ENCODE results near the gene R3HCC1L.
"Not testable (repeated sequence)": the region's sequence is repeated elsewhere in the genome, so short reads cannot be mapped to it uniquely, and the experiment has no call there.

R3HCC1L gene

GRCh38 chr10:98172495-98172894, 38.0 kb downstream of the R3HCC1L start:
- TF ChIP-seq CTCF (conservative IDR thresholded peaks at IDR 0.05; ENCODE audit: low read depth, low read length): no peak
- H3K4me3 ChIP-seq (ENCODE audit: low read length): no peak overlapping the region

GRCh38 chr10:98173260-98173659, 38.8 kb downstream of the R3HCC1L start:
- DNase-seq (ENCODE audit: low read depth): no peak
- no peak overlapping the region for H3K4me3 ChIP-seq (ENCODE audit: low read length)
- TF ChIP-seq CTCF (conservative IDR thresholded peaks at IDR 0.05; ENCODE audit: low read depth, low read length): no peak

More at GRCh38 chr10:98172495-98172894, 38.0 kb downstream of the R3HCC1L start:
- DNase-seq (ENCODE audit: low read depth): no peak

- H3K4me3 ChIP-seq (ENCODE audit: low read length); DNase-seq (ENCODE audit: low read depth): not testable (repeated sequence)
Measured at GRCh38 chr10:98182351-98182915, 48.0 kb downstream of the R3HCC1L start.

- no peak for DNase-seq (ENCODE audit: low read depth)
- TF ChIP-seq CTCF (conservative IDR thresholded peaks at IDR 0.05; ENCODE audit: low read depth, low read length): no peak
- no peak overlapping the region for H3K4me3 ChIP-seq (ENCODE audit: low read length)
Measured at GRCh38 chr10:98186681-98187080, 52.2 kb downstream of the R3HCC1L start.

GRCh38 chr10:98190773-98191172, 56.3 kb downstream of the R3HCC1L start:
- not testable (repeated sequence) for DNase-seq (ENCODE audit: low read depth); H3K4me3 ChIP-seq (ENCODE audit: low read length)

- H3K4me3 ChIP-seq (ENCODE audit: low read length): no peak overlapping the region
- no peak for DNase-seq (ENCODE audit: low read depth)
- TF ChIP-seq CTCF (conservative IDR thresholded peaks at IDR 0.05; ENCODE audit: low read depth, low read length): no peak
Measured at GRCh38 chr10:98193037-98193436, 58.6 kb downstream of the R3HCC1L start.

GRCh38 chr10:98194633-98195032, 60.2 kb downstream of the R3HCC1L start:
- no peak for DNase-seq (ENCODE audit: low read depth)
- no peak for TF ChIP-seq CTCF (conservative IDR thresholded peaks at IDR 0.05; ENCODE audit: low read depth, low read length)
- no peak overlapping the region for H3K4me3 ChIP-seq (ENCODE audit: low read length)

GRCh38 chr10:98195120-98195519, 60.7 kb downstream of the R3HCC1L start:
- no peak for DNase-seq (ENCODE audit: low read depth)
- H3K4me3 ChIP-seq (ENCODE audit: low read length): no peak overlapping the region
- TF ChIP-seq CTCF (conservative IDR thresholded peaks at IDR 0.05; ENCODE audit: low read depth, low read length): no peak

Measured in retinal pigment epithelial cell (primary cell).